NCI-H2196 treated with DMSO at 0.1 percent for 48 hours (cell line): Measurements from ENCODE around the gene ISX.

Experiments used
- DNase-seq: peaks from one replicate; lab custom pipeline; 2025; ENCODE audit not compliant: unreplicated experiment; lab: John Stamatoyannopoulos, UW

The ISX gene

GRCh38 chr22:35051791-35052190 lies 14.2 kb upstream of the ISX start:
- no peak for DNase-seq

GRCh38 chr22:35053060-35053835 lies 12.7 kb upstream of the ISX start:
- DNase-seq, result no peak

- no peak for DNase-seq
Observed at GRCh38 chr22:35054064-35054463, 11.9 kb upstream of the ISX start.

GRCh38 chr22:35056486-35056885 lies 9.5 kb upstream of the ISX start:
- no peak for DNase-seq

GRCh38 chr22:35057155-35057554 lies 8.8 kb upstream of the ISX start:
- DNase-seq, result no peak

GRCh38 chr22:35059632-35060031 lies 6.3 kb upstream of the ISX start:
- DNase-seq, result no peak

GRCh38 chr22:35064664-35065063 lies 1.3 kb upstream of the ISX start:
- DNase-seq, result no peak

GRCh38 chr22:35065183-35065582 lies 775 bp upstream of the ISX start:
- DNase-seq, result no peak

- no peak for DNase-seq
Observed at GRCh38 chr22:35066768-35067167, 810 bp downstream of the ISX start.

- DNase-seq, result no peak
Observed at GRCh38 chr22:35069541-35069940, 3.6 kb downstream of the ISX start.

- no peak for DNase-seq
Observed at GRCh38 chr22:35070451-35071093, 4.6 kb downstream of the ISX start.

- no peak for DNase-seq
Observed at GRCh38 chr22:35071784-35072183, 5.8 kb downstream of the ISX start.

GRCh38 chr22:35072925-35073324 lies 7.0 kb downstream of the ISX start:
- no peak for DNase-seq

GRCh38 chr22:35074583-35074982 lies 8.6 kb downstream of the ISX start:
- no peak for DNase-seq

- no peak for DNase-seq
Observed at GRCh38 chr22:35076630-35077029, 10.7 kb downstream of the ISX start.

- DNase-seq, result no peak
Observed at GRCh38 chr22:35085621-35086020, 19.7 kb downstream of the ISX start.

- no peak for DNase-seq
Observed at GRCh38 chr22:35089139-35089538, 23.2 kb downstream of the ISX start.

GRCh38 chr22:35092406-35092805 lies 26.4 kb downstream of the ISX start:
- no peak for DNase-seq

GRCh38 chr22:35098921-35099320 lies 33.0 kb downstream of the ISX start:
- no peak for DNase-seq

- DNase-seq, result no peak
Observed at GRCh38 chr22:35099883-35100282, 33.9 kb downstream of the ISX start.

- no peak for DNase-seq
Observed at GRCh38 chr22:35102663-35103062, 36.7 kb downstream of the ISX start.

- DNase-seq, result no peak
Observed at GRCh38 chr22:35103761-35104160, 37.8 kb downstream of the ISX start.

GRCh38 chr22:35104491-35104890 lies 38.5 kb downstream of the ISX start:
- no peak for DNase-seq
